ENCODE data around the gene SDK2. TPM values are rescaled to one million over a fixed set of nuclear protein-coding genes. Genes with fewer than 3 reads are reported as not detected.

The SDK2 gene
- polyA plus RNA-seq, 3 donors, result 0.01 TPM; not detected in 2

GRCh38 chr17:73390851-73391250 is 253.4 kb downstream of the SDK2 start:
- H3K27me3 Mint-ChIP-seq (ENCODE audit: low read depth in 3 of 3), result peaks cover 2 to 3% (median 2%) of the 10 kb centered on the region in 3 donors
- peaks cover 0 to 2% (median 0%) of the 10 kb centered on the region in 7 donors for H3K9me3 Mint-ChIP-seq
- H4K20me1 ChIP-seq (ENCODE audit: insufficient read depth, low read length), result no peaks in the 10 kb centered on the region
- no peaks in the 10 kb centered on the region for H3K36me3 Mint-ChIP-seq
- 97% methylated on average over 9 of the region's 11 CpGs for WGBS (ENCODE audit: insufficient coverage)
- no peak overlapping the region for H3K27ac Mint-ChIP-seq
- H3K9me3 ChIP-seq (replicated peaks in 1 of 2; ENCODE audit: control insufficient read depth in 1 of 2, insufficient read depth in 1 of 2, low read length in 2 of 2), result no peaks in the 10 kb centered on the region
- H2AFZ ChIP-seq (ENCODE audit: insufficient read depth, low read depth, low read length, poor library complexity, severe bottlenecking), result no peak overlapping the region
- H3K27ac ChIP-seq (ENCODE audit: low read depth in 1 of 2, low read length in 2 of 2), result no peak overlapping the region
- DNase-seq, result no peak
- TF ChIP-seq CTCF (IDR thresholded peaks at IDR 0.05), result no peak
- H3K36me3 ChIP-seq (replicated peaks in 1 of 2; ENCODE audit: control insufficient read depth in 1 of 2, insufficient read depth in 2 of 2, low read length in 2 of 2), result no peaks in the 10 kb centered on the region
- H3K4me3 ChIP-seq (replicated peaks in 1 of 3; ENCODE audit: low read depth in 2 of 3, low read length in 3 of 3), result no peak overlapping the region
- no peaks in the 10 kb centered on the region for H3K4me1 Mint-ChIP-seq
- no peak overlapping the region for H3K9ac ChIP-seq (ENCODE audit: insufficient read depth, low read length, poor library complexity, severe bottlenecking)
- intact Hi-C loops (cut with micrococcal nuclease), result no loop called here
- no peak overlapping the region for H3K4me3 Mint-ChIP-seq
- no peaks in the 10 kb centered on the region for H3K79me2 ChIP-seq (ENCODE audit: insufficient read depth, low read length)
- H3K4me1 ChIP-seq (ENCODE audit: control insufficient read depth in 1 of 2, insufficient read depth in 2 of 2, low read length in 2 of 2), result no peaks in the 10 kb centered on the region
- no peak overlapping the region for H3K4me2 ChIP-seq (replicated peaks; ENCODE audit: extremely low read depth, low read length, poor library complexity, severe bottlenecking)
- no peaks in the 10 kb centered on the region for H3K27me3 ChIP-seq (ENCODE audit: control insufficient read depth in 2 of 2, insufficient read depth in 2 of 2, low read length in 2 of 2)

GRCh38 chr17:73390221-73390620 is 254.0 kb downstream of the SDK2 start:
- Mint-ChIP-seq H3K9me3 (peaks cover 0 to 2% (median 0%) of the 10 kb centered on the region in 7 donors), H3K27ac (no peak overlapping the region), H3K4me1 (no peaks in the 10 kb centered on the region), H3K4me3 (no peak overlapping the region), H3K27me3 (ENCODE audit: low read depth in 3 of 3) (peaks cover 0 to 4% (median 2%) of the 10 kb centered on the region in 3 donors), H3K36me3 (no peaks in the 10 kb centered on the region)
- no peaks in the 10 kb centered on the region for H3K9me3 ChIP-seq (replicated peaks in 1 of 2; ENCODE audit: control insufficient read depth in 1 of 2, insufficient read depth in 1 of 2, low read length in 2 of 2)
- no peaks in the 10 kb centered on the region for H3K4me1 ChIP-seq (ENCODE audit: control insufficient read depth in 1 of 2, insufficient read depth in 2 of 2, low read length in 2 of 2)
- 94% methylated on average over 15 of the region's 16 CpGs for WGBS (ENCODE audit: insufficient coverage)
- H3K27me3 ChIP-seq (ENCODE audit: control insufficient read depth in 2 of 2, insufficient read depth in 2 of 2, low read length in 2 of 2), result no peaks in the 10 kb centered on the region
- no peaks in the 10 kb centered on the region for H3K79me2 ChIP-seq (ENCODE audit: insufficient read depth, low read length)
- TF ChIP-seq CTCF (IDR thresholded peaks at IDR 0.05), result no peak
- intact Hi-C loops (cut with micrococcal nuclease), result no loop called here
- no peak overlapping the region for H3K27ac ChIP-seq (ENCODE audit: low read depth in 1 of 2, low read length in 2 of 2)
- H3K9ac ChIP-seq (ENCODE audit: insufficient read depth, low read length, poor library complexity, severe bottlenecking), result no peak overlapping the region
- DNase-seq, result no peak
- no peak overlapping the region for H3K4me3 ChIP-seq (replicated peaks in 1 of 3; ENCODE audit: low read depth in 2 of 3, low read length in 3 of 3)
- no peak overlapping the region for H2AFZ ChIP-seq (ENCODE audit: insufficient read depth, low read depth, low read length, poor library complexity, severe bottlenecking)
- no peak overlapping the region for H3K4me2 ChIP-seq (replicated peaks; ENCODE audit: extremely low read depth, low read length, poor library complexity, severe bottlenecking)
- H3K36me3 ChIP-seq (replicated peaks in 1 of 2; ENCODE audit: control insufficient read depth in 1 of 2, insufficient read depth in 2 of 2, low read length in 2 of 2), result no peaks in the 10 kb centered on the region
- H4K20me1 ChIP-seq (ENCODE audit: insufficient read depth, low read length), result no peaks in the 10 kb centered on the region
